Neural progenitor cell (in vitro differentiated cells): ENCODE measurements around the gene SRL. TPM values are rescaled to one million over a fixed set of nuclear protein-coding genes. Genes with fewer than 3 reads are reported as not detected.

Experiments
- DNase-seq: peaks from one replicate; pipeline ENCODE4 v3.0.0-alpha.2; 2016; ENCODE audit warnings: low spot score
- H2AFZ ChIP-seq: fragments of 200-600 bp; sonication (generic); replicated peaks from 2 replicates; pipeline ENCODE4 v1.6.1; 2016; ENCODE audit warnings: antibody characterized with exemption
- H3F3A ChIP-seq: fragments of 200-600 bp; sonication (generic); 2 replicates; pipeline ENCODE4 v1.6.1; 2016; ENCODE audit warnings: antibody characterized with exemption, low read depth
- H3K27ac ChIP-seq: fragments of 200-600 bp; sonication (generic); 2 replicates; pipeline ENCODE4 v1.5.1; 2016; ENCODE audit warnings: mild to moderate bottlenecking
- H3K27me3 ChIP-seq: fragments of 200-600 bp; sonication (generic); 2 replicates; pipeline ENCODE4 v1.6.1; 2016; ENCODE audit warnings: mild to moderate bottlenecking, moderate library complexity
- H3K36me3 ChIP-seq: fragments of 200-600 bp; sonication (generic); 2 replicates; pipeline ENCODE4 v1.5.1; 2016
- H3K4me1 ChIP-seq: fragments of 200-600 bp; sonication (generic); 2 replicates; pipeline ENCODE4 v1.6.1; 2016; ENCODE audit warnings: mixed run types
- H3K4me2 ChIP-seq: fragments of 200-600 bp; sonication (generic); 2 replicates; pipeline ENCODE4 v1.6.1; 2016
- H3K4me3 ChIP-seq: fragments of 200-600 bp; sonication (generic); 2 replicates; pipeline ENCODE4 v1.5.1; 2016
- H3K79me2 ChIP-seq: fragments of 200-600 bp; sonication (generic); 2 replicates; pipeline ENCODE4 v1.6.1; 2016; ENCODE audit warnings: low read depth
- H3K9ac ChIP-seq: fragments of 200-600 bp; sonication (generic); 2 replicates; pipeline ENCODE4 v1.6.1; 2016
- H3K9me3 ChIP-seq: fragments of 200-600 bp; sonication (generic); 2 replicates; pipeline ENCODE4 v1.5.1; 2016; ENCODE audit warnings: low read depth
- H4K20me1 ChIP-seq: fragments of 200-600 bp; sonication (generic); 2 replicates; pipeline ENCODE4 v1.6.1; 2016; ENCODE audit warnings: low read depth
- H3K27ac Mint-ChIP-seq: 3 replicates; pipeline ENCODE4 v1.8.0; 2021; ENCODE audit warnings: mixed read lengths
- H3K27me3 Mint-ChIP-seq: 2 replicates; pipeline ENCODE4 v1.8.0; 2022; ENCODE audit warnings: low read depth, mild to moderate bottlenecking, inconsistent platforms, moderate library complexity, mixed read lengths; ENCODE audit not compliant: insufficient read depth
- H3K36me3 Mint-ChIP-seq: 3 replicates; pipeline ENCODE4 v1.8.0; 2021; ENCODE audit warnings: mixed read lengths
- H3K4me1 Mint-ChIP-seq: 3 replicates; pipeline ENCODE4 v1.8.0; 2021; ENCODE audit warnings: mixed read lengths
- H3K4me3 Mint-ChIP-seq: 3 replicates; pipeline ENCODE4 v1.8.0; 2021; ENCODE audit warnings: mild to moderate bottlenecking, moderate library complexity, mixed read lengths
- H3K9me3 Mint-ChIP-seq: 3 replicates; pipeline ENCODE4 v1.8.0; 2020; ENCODE audit warnings: mixed read lengths
- CTCF ChIP-seq: fragments of 200-600 bp; sonication (generic); IDR thresholded peaks from 2 replicates; pipeline ENCODE4 v1.5.1; 2017; ENCODE audit warnings: antibody characterized with exemption, mild to moderate bottlenecking
- EZH2 ChIP-seq: fragments of 200-600 bp; sonication (generic); IDR thresholded peaks from 2 replicates; pipeline ENCODE4 v1.6.1; 2017; ENCODE audit warnings: antibody characterized with exemption, mild to moderate bottlenecking, moderate library complexity
- EZH2phosphoT487 ChIP-seq: fragments of 200-600 bp; sonication (generic); IDR thresholded peaks from 2 replicates; pipeline ENCODE4 v1.6.1; 2017; ENCODE audit warnings: antibody characterized with exemption
- total RNA-seq: library from RNA; depleted of rRNA; stranded (reverse); fragments of >200 nt; gene quantifications from 2 replicates; pipeline ENCODE4 v1.2.3, GENCODE V29; 2015; ENCODE audit warnings: low replicate concordance

Gene SRL
- total RNA-seq, 1 donor from 2014 or later: 0.22 TPM

- Mint-ChIP-seq H3K27me3 (peaks cover 4% of the 10 kb centered on the region), H3K36me3 (no peaks in the 10 kb centered on the region), H3K27ac (no peak overlapping the region), H3K4me1 (peaks cover 8% of the 10 kb centered on the region), H3K4me3 (no peak overlapping the region), H3K9me3 (no peaks in the 10 kb centered on the region)
- DNase-seq: no peak
- Histone ChIP-seq H2AFZ (no peak overlapping the region), H3K9me3 (no peaks in the 10 kb centered on the region), H4K20me1 (no peaks in the 10 kb centered on the region), H3K27ac (no peak overlapping the region), H3K36me3 (no peaks in the 10 kb centered on the region), H3K79me2 (no peaks in the 10 kb centered on the region), H3K9ac (no peak overlapping the region), H3F3A (no peaks in the 10 kb centered on the region), H3K4me1 (no peaks in the 10 kb centered on the region), H3K4me3 (no peak overlapping the region), H3K27me3 (no peaks in the 10 kb centered on the region), H3K4me2 (no peak overlapping the region)
- TF ChIP-seq CTCF (no peak), EZH2phosphoT487 (no peak), EZH2 (no peak)
These were observed 34.1 kb downstream of the SRL start for GRCh38 chr16:4207683-4208340.

- no peak for TF ChIP-seq EZH2
- no peak for TF ChIP-seq CTCF
- no peak for TF ChIP-seq EZH2phosphoT487
- Mint-ChIP-seq H3K4me1 (peaks cover 8% of the 10 kb centered on the region), H3K27ac (peak overlapping the region; percentile 74), H3K4me3 (no peak overlapping the region), H3K9me3 (no peaks in the 10 kb centered on the region), H3K36me3 (no peaks in the 10 kb centered on the region), H3K27me3 (peaks cover 4% of the 10 kb centered on the region)
- no peak overlapping the region for H3K4me2 ChIP-seq
- H3K4me1 ChIP-seq: no peaks in the 10 kb centered on the region
- H3K27me3 ChIP-seq: no peaks in the 10 kb centered on the region
- H3K79me2 ChIP-seq: no peaks in the 10 kb centered on the region
- H3K9ac ChIP-seq: no peak overlapping the region
- no peaks in the 10 kb centered on the region for H3K36me3 ChIP-seq
- no peaks in the 10 kb centered on the region for H3F3A ChIP-seq
- no peak overlapping the region for H2AFZ ChIP-seq
- H3K4me3 ChIP-seq: no peak overlapping the region
- H4K20me1 ChIP-seq: no peaks in the 10 kb centered on the region
- H3K27ac ChIP-seq: no peak overlapping the region
- H3K9me3 ChIP-seq: no peaks in the 10 kb centered on the region
- no peak for DNase-seq
These were observed 34.7 kb downstream of the SRL start for GRCh38 chr16:4207229-4207628.

- no peak overlapping the region for H3K27ac Mint-ChIP-seq
- Histone ChIP-seq H3K36me3 (no peaks in the 10 kb centered on the region), H3K4me2 (no peak overlapping the region), H3K27me3 (no peaks in the 10 kb centered on the region), H3K27ac (no peak overlapping the region), H3K79me2 (no peaks in the 10 kb centered on the region), H3K9me3 (no peaks in the 10 kb centered on the region), H3F3A (no peaks in the 10 kb centered on the region), H4K20me1 (no peaks in the 10 kb centered on the region), H3K9ac (no peak overlapping the region), H2AFZ (no peak overlapping the region), H3K4me1 (no peaks in the 10 kb centered on the region), H3K4me3 (no peak overlapping the region)
- TF ChIP-seq CTCF: no peak
- TF ChIP-seq EZH2phosphoT487: no peak
- TF ChIP-seq EZH2: no peak
- no peaks in the 10 kb centered on the region for H3K9me3 Mint-ChIP-seq
- peaks cover 8% of the 10 kb centered on the region for H3K4me1 Mint-ChIP-seq
- H3K4me3 Mint-ChIP-seq: no peak overlapping the region
- DNase-seq: no peak
- no peaks in the 10 kb centered on the region for H3K36me3 Mint-ChIP-seq
- peaks cover 4% of the 10 kb centered on the region for H3K27me3 Mint-ChIP-seq
These were observed 35.2 kb downstream of the SRL start for GRCh38 chr16:4206680-4207079.
